Neural crest cell (in vitro differentiated cells): ENCODE measurements around the gene OR51B2. TPM values are rescaled to one million over a fixed set of nuclear protein-coding genes. Genes with fewer than 3 reads are reported as not detected.

Experiments
- DNase-seq: peaks from one replicate; pipeline ENCODE4 v3.0.0; 2021; ENCODE audit warnings: low read depth, mixed read lengths, low spot score
- H3K27ac Mint-ChIP-seq: one replicate; pipeline ENCODE4 v1.8.0; 2021; ENCODE audit warnings: mild to moderate bottlenecking, mixed read lengths; ENCODE audit not compliant: unreplicated experiment
- H3K27me3 Mint-ChIP-seq: 2 replicates; pipeline ENCODE4 v1.8.0; 2021; ENCODE audit warnings: low read depth, mild to moderate bottlenecking, mixed read lengths
- H3K36me3 Mint-ChIP-seq: 2 replicates; pipeline ENCODE4 v1.8.0; 2021; ENCODE audit warnings: low read depth, mild to moderate bottlenecking, mixed read lengths
- H3K4me1 Mint-ChIP-seq: 2 replicates; pipeline ENCODE4 v1.8.0; 2021; ENCODE audit warnings: mixed read lengths
- H3K4me3 Mint-ChIP-seq: one replicate; pipeline ENCODE4 v1.8.0; 2021; ENCODE audit warnings: mild to moderate bottlenecking, mixed read lengths
- H3K9me3 Mint-ChIP-seq: 2 replicates; pipeline ENCODE4 v1.8.0; 2021; ENCODE audit warnings: mixed read lengths
- total RNA-seq: library from RNA; stranded (reverse); gene quantifications from 2 replicates; pipeline ENCODE4 v1.2.1, GENCODE V29; 2021
- TF ChIP-seq, protein P1 (sequence below): fragments of 200-600 bp; sonication (generic); conservative IDR thresholded peaks from 2 replicates; pipeline ENCODE4 v1.5.0; 2021; ENCODE audit warnings: antibody characterized with exemption, mild to moderate bottlenecking

The OR51B2 gene
- total RNA-seq, 1 donor from 2014 or later = not detected

DNA sequence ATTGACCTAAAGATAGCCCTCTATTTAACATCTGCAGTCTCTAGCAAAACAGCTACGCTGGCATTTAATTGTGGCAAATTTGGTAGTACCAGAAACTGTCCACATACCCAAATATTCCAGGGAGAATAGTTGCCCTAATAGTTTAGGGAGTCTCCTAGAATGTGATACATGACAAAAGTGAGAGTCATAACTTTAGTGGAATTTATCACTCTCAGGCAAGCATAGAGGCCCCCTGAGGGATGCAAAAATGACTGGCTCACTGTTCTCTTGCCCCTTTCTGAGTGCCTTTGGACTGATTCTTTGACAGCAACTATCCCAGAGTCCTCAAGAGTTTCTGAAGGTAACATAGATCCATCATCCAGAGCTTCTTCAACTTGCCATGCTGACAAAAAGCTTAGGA, 20.1 kb downstream of the OR51B2 start:
- H3K27ac Mint-ChIP-seq = no peak overlapping the region
- no peak for DNase-seq
- no peak overlapping the region for H3K4me3 Mint-ChIP-seq
- no peaks in the 10 kb centered on the region for H3K36me3 Mint-ChIP-seq
- H3K4me1 Mint-ChIP-seq = no peaks in the 10 kb centered on the region
- H3K27me3 Mint-ChIP-seq = no peaks in the 10 kb centered on the region
- no peaks in the 10 kb centered on the region for H3K9me3 Mint-ChIP-seq
- TF ChIP-seq, protein P1, sequence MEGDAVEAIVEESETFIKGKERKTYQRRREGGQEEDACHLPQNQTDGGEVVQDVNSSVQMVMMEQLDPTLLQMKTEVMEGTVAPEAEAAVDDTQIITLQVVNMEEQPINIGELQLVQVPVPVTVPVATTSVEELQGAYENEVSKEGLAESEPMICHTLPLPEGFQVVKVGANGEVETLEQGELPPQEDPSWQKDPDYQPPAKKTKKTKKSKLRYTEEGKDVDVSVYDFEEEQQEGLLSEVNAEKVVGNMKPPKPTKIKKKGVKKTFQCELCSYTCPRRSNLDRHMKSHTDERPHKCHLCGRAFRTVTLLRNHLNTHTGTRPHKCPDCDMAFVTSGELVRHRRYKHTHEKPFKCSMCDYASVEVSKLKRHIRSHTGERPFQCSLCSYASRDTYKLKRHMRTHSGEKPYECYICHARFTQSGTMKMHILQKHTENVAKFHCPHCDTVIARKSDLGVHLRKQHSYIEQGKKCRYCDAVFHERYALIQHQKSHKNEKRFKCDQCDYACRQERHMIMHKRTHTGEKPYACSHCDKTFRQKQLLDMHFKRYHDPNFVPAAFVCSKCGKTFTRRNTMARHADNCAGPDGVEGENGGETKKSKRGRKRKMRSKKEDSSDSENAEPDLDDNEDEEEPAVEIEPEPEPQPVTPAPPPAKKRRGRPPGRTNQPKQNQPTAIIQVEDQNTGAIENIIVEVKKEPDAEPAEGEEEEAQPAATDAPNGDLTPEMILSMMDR = no peak

DNA sequence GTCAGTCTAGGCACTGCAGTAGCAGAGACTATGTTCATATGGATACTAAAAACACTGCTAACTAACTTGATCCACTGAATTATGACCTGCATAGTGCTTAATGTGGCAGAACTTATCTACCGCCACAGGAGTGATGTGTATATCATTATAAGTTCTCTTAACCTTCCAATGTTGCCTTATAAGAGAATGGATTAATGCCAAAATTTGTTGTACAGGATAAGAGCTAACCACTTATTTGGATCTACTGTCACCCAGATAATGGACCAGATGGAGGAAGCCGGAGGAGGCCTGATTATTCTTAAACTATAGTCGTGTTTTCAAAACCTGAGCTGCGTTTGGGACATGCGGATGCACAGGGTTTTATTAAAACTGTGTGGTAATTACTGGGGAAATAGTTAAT, 20.5 kb downstream of the OR51B2 start:
- TF ChIP-seq, protein P1 = no peak
- no peak overlapping the region for H3K27ac Mint-ChIP-seq
- no peaks in the 10 kb centered on the region for H3K36me3 Mint-ChIP-seq
- DNase-seq = no peak
- no peaks in the 10 kb centered on the region for H3K4me1 Mint-ChIP-seq
- no peaks in the 10 kb centered on the region for H3K9me3 Mint-ChIP-seq
- H3K27me3 Mint-ChIP-seq = no peaks in the 10 kb centered on the region
- no peak overlapping the region for H3K4me3 Mint-ChIP-seq

DNA sequence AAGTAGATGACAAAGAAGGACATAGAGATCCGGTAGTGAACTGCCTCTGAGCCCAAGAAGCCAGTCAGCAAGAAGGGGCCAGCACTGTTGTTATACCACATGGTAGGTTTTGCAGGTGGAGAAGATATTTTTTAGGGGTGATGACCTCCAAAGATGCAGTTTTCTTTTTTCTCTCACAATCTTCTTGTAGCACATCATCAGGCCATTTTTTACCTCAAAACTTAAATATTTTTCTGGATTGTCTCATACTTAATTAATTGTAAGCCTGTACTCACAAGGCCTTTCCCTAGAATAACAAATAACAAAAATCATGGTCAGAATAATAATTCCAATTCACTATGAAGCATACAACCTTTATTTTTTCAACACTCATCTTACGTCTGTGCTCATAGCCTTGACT, 22.3 kb downstream of the OR51B2 start, which contains the start of gene OR51B4:
OR51B4 (minus strand) TSS at position 101 of the 400 bp plus-strand sequence; CDS start at position 101, 0 bp downstream.
- no peaks in the 10 kb centered on the region for H3K4me1 Mint-ChIP-seq
- H3K4me3 Mint-ChIP-seq = no peak within 1 kb of the TSS
- no peak within 1 kb of the TSS for H3K27ac Mint-ChIP-seq
- no peaks in the 10 kb centered on the region for H3K27me3 Mint-ChIP-seq
- TF ChIP-seq, protein P1 = no peak
- no peaks in the 10 kb centered on the region for H3K36me3 Mint-ChIP-seq
- H3K9me3 Mint-ChIP-seq = no peaks in the 10 kb centered on the region
- no peak for DNase-seq

DNA sequence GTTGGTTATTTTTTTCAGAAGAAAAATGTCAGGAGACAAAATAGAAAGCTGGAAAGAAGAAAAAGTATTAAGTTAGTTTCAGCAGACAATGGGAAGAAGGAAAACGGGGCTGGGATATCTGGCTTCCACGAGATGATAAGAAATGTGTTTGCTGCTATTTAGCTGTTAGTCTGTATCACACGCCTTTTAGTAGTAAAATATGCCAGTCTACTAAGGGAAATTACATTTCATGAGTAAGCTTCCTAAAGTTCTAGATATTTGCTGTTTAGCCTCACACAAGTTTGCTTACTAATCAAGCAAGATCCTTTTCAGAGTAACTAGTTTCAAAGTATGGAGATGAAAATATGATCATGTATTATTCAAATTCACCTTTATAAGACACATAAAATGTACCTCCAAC, 23.8 kb downstream of the OR51B2 start:
- TF ChIP-seq, protein P1 = no peak
- Mint-ChIP-seq H3K27me3 (peaks cover 3% of the 10 kb centered on the region), H3K36me3 (no peaks in the 10 kb centered on the region), H3K4me3 (no peak overlapping the region), H3K9me3 (no peaks in the 10 kb centered on the region), H3K4me1 (no peaks in the 10 kb centered on the region), H3K27ac (no peak overlapping the region)
- no peak for DNase-seq

DNA sequence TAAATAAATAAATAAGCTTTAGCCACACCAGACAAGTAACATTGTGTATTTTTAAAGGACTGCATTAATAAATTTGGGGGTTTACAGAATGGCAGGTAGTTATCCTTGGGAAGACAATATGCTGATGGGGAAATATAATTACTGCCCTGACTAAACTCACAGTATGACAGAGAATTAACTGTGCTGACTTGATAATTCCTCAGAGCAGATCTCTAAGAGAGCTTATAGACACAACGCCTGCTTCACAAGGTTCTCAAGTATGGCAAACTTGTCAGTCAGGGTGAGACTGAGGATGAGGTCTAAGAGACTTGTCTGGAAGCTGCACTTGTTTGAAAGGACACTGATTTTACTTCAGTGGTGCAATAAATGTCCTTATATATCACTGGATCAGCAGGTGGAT, 25.6 kb downstream of the OR51B2 start:
- DNase-seq = no peak
- H3K36me3 Mint-ChIP-seq = no peaks in the 10 kb centered on the region
- H3K27me3 Mint-ChIP-seq = peaks cover 3% of the 10 kb centered on the region
- no peak overlapping the region for H3K27ac Mint-ChIP-seq
- no peaks in the 10 kb centered on the region for H3K4me1 Mint-ChIP-seq
- H3K9me3 Mint-ChIP-seq = no peaks in the 10 kb centered on the region
- H3K4me3 Mint-ChIP-seq = no peak overlapping the region
- TF ChIP-seq, protein P1 = no peak
